GM18873 (cell line): ENCODE results near the gene GAA.

ENCODE experiments used
- ATAC-seq: cut with Tn5 transposase; IDR thresholded peaks from one replicate; pipeline ENCODE4 v1.9.1; 2021; ENCODE audit warnings: mild to moderate bottlenecking, moderate library complexity, moderate number of reproducible peaks; ENCODE audit not compliant: unreplicated experiment, low FRiP score

Gene GAA

DNA sequence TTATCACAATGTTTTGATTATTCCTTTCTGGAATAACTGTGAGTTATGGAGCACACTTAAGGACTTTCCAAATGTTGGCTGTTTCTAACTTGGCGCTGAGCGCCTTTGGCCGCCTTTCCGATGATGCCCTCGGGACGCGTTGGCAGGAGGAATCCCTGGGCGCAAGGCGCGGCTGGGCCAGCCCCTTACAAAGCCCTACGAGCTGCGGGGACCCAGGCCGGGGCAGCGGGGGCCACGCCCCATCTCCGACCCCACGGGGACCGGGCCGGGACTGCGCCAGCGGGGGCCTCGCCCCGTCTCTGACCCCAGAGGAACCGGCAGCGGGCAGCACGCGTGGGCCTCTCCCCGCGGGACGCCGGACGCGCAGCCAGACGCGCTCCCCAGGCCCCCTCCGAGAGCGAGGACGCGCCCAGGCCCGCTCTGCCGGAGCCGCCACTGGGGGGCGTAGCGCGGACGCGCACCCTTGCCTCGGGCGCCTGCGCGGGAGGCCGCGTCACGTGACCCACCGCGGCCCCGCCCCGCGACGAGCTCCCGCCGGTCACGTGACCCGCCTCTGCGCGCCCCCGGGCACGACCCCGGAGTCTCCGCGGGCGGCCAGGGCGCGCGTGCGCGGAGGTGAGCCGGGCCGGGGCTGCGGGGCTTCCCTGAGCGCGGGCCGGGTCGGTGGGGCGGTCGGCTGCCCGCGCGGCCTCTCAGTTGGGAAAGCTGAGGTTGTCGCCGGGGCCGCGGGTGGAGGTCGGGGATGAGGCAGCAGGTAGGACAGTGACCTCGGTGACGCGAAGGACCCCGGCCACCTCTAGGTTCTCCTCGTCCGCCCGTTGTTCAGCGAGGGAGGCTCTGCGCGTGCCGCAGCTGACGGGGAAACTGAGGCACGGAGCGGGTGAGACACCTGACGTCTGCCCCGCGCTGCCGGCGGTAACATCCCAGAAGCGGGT, at the start of gene GAA:
TSS of gene GAA (plus strand) at position 571 of the 935 bp plus-strand sequence. CDS start 3,006 bp downstream, outside the sequence.
- no peak for ATAC-seq

DNA sequence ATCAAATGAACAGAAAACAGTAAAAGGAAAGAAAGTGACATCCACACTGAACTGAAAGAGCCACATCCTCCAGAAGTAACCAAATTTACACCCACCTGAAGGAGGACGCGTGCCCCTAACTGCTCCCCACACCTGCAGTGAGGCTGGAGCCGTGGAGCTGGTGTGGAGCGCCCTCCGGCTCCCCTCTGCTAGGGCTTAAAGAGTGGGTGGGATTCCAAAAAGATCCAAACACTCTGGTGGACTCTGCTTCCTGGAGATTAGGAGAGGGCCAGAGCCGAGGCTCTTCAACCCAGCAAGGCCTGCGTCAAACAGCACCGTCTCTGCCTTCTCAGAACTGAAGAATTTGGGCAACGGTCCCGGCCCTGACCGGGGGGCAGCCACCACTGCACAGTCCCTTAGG, 49.7 kb upstream of the GAA start:
- ATAC-seq, result no peak

DNA sequence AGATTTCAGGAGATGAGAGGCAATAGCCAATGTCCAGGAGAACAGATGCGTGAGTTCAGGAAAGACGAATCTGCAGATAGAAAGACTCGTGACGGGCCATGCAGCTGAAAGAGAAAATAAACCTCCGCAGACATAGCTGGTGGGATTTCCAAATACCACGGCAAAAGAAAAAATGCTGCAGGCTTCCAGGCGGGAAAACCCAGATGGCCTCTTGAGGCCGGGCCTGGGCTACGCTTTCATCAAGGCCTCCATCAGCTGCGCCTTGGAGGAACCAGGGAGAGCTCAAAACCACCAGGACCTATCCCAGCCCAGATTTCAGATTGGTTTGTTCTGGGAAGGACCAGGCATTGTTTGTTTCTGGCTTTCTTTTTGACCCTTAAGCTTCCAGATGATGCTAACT, 48.3 kb upstream of the GAA start:
- ATAC-seq, result no peak

DNA sequence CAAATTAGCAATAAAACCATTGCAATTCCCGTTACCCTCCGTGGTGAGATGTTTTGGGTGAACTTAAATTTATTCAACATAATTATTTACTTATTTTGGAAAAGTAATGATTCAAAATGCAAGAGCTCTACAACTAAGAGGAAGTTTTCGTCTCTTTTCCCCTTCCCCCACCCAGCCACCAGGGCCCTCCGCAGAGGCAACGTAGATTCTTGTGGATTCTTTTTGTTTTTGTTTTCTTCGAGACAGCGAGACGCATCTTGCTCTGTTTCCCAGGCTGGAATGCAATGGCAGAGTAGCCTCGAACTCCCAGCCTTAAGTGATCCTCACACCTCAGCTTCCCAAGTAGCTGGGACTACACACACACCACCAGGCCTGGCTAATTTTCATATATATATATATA, 45.8 kb upstream of the GAA start:
- ATAC-seq, result no peak

DNA sequence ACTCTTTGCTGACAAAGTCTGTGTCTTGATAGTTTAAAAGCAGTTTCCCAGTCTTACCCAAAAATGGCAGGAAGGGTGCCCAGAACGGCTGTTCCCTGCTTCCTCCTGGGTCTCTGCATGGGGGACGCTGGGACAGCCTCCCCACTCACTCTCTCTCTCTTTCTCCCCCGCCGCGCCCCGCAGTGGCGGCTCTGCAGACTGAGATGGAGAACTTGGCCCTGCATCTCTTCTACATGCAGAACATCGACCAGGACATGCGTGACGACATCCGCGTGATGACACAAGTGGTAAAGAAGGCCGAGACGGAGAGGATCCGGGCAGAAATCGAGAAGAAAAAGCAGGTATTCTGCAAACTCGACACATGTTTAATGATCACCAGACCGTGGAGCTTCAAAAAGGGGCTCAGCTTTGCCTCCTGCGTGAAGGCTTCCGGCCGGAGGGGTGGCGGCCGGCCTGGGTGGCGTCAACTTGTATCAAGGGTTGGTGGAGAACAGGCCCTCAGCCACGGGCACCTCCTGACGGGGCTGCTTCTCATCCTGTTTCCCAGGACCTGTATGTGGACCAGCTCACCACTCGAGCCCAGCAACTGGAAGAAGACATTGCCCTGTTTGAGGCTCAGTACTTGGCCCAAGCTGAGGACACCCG, 42.9 kb upstream of the GAA start:
- ATAC-seq, result no peak

DNA sequence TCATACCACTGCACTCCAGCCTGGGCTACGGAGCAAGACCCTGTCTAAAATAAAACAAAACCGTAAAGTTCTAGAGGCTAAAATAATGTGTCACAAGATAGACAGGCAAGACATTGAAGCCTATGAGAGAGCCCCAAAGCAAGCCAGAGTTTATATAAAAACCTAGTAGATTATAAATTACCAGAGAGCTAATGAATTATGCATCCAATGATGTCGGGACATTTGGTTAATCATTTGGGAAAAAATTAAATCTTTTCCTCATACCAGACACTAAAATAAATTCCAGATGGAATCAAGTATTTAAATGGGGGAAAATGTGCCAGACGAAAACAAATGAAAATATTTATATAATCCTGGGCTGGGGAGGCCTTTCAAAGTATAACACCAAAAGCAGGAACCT, 40.7 kb upstream of the GAA start:
- ATAC-seq, result no peak

DNA sequence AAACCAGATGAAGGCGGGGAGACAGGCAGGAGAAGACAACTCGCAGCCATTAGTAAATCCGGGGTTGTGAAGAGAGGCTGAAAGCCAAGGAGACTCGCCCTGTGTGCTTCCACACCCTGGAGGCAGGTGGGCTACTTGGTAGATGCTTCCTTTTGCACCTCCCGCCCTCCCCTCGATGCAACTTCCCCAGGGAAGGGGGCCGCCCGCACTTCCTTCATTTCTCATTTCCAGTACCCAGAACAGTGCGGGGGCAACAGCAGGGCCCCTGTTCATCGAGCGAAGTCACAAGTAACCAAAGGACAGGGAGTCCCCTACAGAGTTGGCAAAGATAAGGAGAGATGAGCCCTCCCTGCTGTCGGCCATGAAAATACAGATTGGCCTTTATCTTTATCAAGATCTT, 40.0 kb upstream of the GAA start:
- no peak for ATAC-seq

DNA sequence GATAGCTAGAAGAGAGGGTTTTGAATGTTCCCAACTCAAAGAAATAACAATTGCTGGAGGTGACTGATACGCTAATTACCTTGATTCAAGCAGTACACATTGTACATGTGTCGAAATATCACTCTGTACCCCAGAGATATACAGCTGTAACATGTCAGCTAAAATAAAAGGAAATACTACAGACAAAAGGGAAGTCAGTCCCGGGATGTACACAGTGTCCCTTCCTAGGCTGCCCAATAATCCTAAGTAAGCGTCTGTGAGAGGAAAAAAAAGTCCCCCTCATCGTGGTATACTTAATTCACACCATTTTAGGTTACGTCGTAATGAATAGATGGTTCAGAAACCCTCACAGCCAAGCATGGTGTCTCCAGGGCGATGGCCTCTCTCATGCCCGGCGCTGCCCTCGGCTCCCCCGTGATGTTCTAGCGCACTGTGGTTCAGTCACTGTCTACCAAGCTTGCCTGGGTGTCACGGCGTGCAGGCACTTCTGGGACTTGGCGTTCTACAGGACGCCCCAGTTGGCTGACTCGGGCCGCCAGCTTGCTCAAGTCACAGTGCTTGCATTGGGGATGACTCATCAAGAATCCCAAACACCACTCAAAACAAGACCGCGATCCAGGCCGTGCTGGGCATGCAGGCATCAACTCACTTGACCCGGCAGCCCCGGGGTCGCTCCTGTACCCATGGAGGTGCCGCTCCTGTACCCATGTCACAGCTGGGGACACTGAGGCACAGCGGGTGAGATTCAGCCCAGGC, 37.4 kb upstream of the GAA start:
- no peak for ATAC-seq

DNA sequence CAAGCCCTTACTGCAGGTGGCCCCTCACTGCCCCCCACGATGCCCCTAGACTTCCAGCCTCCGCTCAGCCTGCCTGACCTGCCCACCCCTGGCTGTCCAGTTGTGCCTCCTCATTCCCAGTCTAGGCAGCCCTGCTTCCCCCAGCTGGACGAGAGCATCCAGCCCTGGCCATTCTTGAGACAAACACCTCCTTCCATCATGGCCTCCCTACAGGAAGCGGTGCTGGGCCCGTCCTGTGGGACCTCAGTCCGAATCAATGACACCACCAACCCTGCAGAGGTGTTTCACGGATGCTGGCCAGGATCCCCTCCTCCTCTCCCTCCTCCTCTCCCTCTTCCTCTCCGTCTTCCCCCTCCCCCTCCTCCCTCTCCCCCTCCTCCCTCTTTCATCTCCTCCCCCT, 36.7 kb upstream of the GAA start:
- ATAC-seq, result no peak

DNA sequence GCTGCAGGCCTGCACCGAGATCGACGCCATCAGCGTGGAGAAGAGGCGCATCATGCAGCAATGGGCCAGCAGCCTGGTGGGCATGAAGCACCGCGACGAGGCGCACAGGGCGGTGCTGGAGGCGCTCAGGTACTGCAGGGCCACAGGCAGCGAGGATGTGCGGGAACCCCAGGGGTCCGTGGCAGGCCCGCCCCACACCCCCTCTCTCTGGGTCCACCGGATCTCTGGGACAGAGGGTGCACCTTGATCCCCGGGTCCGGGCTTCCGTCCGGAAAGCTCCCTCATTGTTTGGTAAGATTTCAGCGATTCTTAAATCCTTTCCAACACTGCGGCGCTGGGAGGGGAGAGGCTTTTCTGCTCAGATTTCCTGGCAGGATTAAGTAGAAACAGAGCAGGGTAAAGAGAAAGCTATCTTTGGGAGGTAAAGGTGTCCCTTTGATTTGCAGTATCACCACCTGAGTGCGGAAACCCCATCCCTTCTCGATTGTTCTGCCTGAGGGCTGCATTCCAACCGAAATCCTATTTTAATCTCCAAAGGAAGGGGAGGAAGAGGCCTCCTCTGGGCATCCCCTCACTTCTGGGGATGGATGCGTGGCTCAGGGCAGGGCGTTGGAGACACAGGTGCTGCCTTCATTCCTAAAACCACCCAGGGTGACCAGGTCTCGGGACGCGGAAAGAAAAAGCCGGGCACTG, 35.8 kb upstream of the GAA start:
- no peak for ATAC-seq

DNA sequence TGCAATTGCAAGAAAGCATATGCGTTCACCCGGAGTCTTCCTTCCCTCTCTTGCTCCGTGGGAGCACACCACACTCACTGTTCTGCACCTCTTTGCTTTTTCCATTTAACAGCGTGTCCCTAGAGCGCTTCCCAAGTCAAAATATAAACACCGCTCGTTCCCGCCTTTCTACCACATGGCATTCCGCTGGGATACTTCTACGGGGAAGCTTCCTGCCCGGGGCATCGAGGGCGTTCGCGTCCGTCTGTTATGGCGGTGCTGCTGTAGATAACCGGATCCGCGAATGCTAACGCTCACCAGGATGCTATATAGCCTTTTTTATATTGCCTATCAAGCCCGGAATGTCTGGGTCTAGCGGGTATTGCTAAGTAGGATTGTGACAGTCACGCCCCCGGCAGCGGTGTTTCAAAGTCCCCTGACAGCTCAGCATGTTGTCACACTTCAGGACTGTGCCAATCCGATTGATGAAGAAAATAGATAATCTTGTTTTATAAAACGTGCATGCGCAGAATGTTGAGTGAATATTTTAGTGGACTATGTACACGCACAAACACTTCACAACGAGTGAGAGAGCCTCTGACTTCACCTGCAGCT, 33.9 kb upstream of the GAA start:
- no peak for ATAC-seq

DNA sequence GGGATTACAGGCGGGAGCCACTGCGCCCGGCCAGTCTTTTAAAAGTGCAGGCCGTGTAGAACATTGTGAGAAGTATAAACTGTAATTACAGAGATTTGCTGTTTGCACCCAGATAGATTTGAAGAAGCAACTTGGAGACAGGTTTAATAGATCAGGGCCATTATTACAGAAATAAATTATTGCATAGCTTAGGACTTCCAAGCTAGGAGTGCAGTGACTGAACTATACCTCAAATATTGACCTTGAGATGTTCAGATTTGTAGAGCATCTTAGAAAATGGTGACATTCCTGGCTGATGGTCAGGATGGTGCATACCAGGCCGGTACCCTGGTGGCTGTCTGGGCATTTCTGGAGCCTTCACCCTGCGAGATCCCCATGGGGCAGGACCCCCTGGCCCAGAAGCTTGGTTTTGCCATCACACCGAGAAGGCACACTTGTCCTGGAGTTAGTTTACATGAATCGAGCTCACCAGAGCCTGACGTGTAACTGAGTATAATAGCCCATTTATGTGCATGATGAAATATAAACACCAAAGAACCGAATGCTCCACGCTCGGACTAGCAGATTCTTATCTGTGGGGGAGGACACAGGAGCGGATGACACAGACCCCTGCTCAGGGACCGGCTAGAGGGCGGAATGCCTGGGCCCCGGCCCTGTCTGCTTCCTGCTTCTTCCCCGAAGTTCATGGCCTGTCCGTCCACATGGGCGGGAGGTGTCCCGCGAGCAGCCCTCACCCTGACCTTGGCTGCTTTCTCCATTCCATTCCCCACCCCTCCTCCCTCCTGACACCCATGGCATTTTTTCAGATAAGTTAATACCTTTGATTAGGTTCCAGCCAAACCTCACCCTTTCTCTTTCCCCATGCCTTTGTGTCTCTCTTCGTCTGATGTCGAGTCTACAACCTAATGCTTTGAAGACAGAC, 32.8 kb upstream of the GAA start:
- ATAC-seq, result no peak

DNA sequence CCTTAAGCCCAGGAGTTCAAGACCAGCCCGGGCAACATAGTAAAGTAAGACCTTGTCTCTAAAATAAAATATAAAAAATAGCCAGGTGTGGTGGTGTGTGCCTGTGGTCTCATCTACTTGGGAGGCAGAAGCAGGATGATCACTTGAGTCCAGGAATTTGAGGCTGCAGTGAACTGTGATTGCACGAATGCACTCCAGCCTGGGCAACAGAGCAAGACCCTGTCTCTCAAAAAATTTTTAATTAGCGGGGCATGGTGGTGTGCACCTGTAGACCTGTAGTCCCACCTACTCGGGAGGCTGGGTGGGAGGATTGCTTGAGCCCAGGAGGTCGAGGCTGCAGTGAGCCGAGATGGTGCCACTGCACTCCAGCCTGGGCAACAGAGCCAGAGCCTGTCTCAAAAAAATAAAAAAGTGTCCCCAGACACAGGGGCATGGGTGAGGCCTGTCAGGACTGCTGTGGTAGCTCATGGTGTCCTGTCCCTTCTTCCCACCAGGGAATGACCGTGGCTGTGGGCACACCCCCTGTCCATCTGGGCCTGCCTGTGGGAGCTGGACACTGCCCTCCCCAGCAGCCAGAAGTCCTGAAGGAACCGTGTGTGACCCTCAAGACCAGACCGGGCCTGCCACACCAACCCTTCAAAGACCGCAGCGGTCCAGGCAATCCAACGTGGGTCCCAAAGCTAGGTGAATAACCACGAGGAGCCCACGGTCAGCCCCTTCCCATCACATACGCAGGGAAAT, 30.8 kb upstream of the GAA start:
- ATAC-seq, result no peak

DNA sequence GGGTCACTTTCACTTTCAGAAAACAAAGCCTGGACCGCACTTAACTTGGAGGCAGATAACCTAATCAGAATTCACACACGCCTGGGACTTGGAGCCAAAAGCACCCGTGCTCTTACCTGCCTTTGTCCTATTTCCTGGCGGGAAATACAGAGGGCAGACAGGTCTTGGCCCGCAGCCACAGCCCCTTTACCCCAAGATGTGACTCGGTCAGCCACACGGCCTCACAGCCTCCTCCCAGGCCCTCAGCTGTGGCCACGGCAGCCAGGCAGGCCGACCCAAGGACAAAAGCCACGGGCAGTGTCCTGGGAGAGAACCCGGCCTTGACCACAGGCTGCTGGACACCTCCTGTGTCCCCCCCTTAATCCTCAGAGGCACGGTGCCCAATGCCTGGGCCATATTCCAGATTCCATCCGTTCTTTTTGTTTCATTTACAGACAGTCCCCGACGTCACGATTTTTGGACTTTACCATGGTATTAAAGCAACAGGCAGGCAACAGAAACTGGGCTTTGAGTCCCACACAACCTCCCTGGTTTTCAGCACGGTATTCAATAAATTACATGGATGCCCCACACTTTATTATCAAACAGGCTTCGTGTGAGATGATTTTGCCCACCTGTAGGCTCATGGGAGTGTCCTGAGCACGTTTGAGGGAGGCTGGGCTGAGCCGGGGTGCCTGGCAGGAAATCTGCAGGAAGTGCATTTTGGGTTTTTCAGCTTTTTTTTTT, 30.1 kb upstream of the GAA start:
- ATAC-seq, result no peak

DNA sequence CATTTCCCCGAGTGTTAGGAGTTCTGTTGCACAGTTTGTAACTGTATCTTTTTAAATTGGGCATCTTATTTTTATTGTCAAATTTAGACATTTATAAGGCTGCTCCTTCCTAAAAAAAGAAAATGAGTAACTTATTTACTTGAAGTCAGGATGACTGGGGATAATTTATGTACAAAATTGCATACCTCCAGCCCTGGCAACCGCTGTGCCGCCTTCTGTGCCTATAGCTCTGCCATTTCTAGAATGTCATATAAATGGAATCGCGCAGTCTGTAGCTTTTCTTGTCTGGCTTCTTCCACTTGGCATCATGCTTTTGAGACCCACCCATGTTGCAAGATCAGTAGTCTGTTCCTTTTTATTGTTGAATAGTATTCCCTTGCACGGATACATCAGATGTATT, 29.0 kb upstream of the GAA start:
- ATAC-seq, result no peak

DNA sequence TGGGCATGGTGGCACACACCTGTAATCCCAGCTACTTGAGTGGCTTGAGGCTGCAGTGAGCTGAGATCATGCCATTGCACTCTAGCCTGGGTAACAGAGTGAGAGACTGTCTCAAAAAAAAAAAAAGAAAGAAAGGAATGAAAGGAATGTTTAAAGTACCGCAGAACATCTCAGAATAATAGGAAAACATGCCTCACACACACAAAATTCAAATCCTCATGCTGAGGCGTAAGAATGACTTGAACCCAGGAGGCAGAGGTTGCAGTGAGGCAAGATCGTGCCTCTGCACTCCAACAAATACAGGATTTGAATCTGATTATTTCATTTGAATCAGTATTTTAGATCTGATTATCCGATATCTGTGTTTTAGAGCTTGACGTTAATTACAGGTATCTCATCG, 21.3 kb upstream of the GAA start:
- no peak for ATAC-seq

DNA sequence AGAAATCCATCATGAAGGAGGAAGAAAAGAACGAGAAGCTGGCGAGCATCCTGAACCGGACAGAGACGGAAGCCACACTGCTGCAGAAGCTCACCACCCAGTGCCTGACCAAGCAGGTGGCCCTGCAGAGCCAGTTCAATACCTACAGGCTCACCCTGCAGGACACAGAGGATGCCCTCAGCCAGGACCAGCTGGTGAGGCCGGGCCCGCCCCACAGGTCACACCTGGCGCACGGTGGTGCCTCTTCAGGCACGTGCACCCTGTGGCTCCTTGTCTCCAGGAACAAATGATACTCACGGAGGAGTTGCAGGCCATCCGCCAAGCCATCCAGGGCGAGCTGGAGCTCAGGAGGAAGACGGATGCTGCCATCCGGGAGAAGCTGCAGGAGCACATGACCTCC, 19.8 kb upstream of the GAA start:
- ATAC-seq, result no peak
